Naive thymus-derived CD8-positive, alpha-beta T cell (primary cell): ENCODE measurements around the gene STX2. TPM values are rescaled to one million over a fixed set of nuclear protein-coding genes. Genes with fewer than 3 reads are reported as not detected.
"Not testable (repeated sequence)": the region's sequence is repeated elsewhere in the genome, so short reads cannot be mapped to it uniquely, and the experiment has no call there.

Experiments used
- ATAC-seq, 2 donors: fragments of 150-1000 bp; cut with Tn5 transposase in 1 of 2; sonication (Bioruptor Pico), chemical (Tn5 transposase) in 1 of 2; 1 replicate in 1 of 2; 2 replicates in 1 of 2; pipeline ENCODE4 v1.10.0; 2021; ENCODE audit warnings: mild to moderate bottlenecking in 2 of 2, moderate library complexity in 2 of 2
- POLR2A ChIA-PET: fragments of 350-600 bp; sonication (Branson Sonifier 250); formaldehyde crosslinking; loops from one replicate; lab custom pipeline; 2021; ENCODE audit warnings: antibody characterized with exemption; lab: Charles Lee
- DNase-seq, 10 donors: peaks; one replicate each; pipeline versions ENCODE4 v3.0.0 to v3.0.0-alpha.2; 2020 to 2022
- H3K27ac Mint-ChIP-seq, 10 donors: one replicate each; pipeline ENCODE4 v1.8.0; 2020 to 2022; ENCODE audit warnings: mild to moderate bottlenecking in 10 of 10, mixed read lengths in 10 of 10, moderate library complexity in 4 of 10, inconsistent platforms in 1 of 10
- H3K27me3 Mint-ChIP-seq, 5 donors: one replicate each; pipeline ENCODE4 v1.8.0; 2021 to 2022; ENCODE audit warnings: mixed read lengths in 5 of 5
- H3K36me3 Mint-ChIP-seq, 3 donors: one replicate each; pipeline ENCODE4 v1.8.0; 2020 to 2022; ENCODE audit warnings: mixed read lengths in 3 of 3, mild to moderate bottlenecking in 2 of 3, inconsistent platforms in 1 of 3
- H3K4me1 Mint-ChIP-seq, 4 donors: one replicate each; pipeline ENCODE4 v1.8.0; 2021 to 2022; ENCODE audit warnings: mixed read lengths in 4 of 4
- H3K4me3 Mint-ChIP-seq, 10 donors: one replicate each; pipeline ENCODE4 v1.8.0; 2020 to 2022; ENCODE audit warnings: mild to moderate bottlenecking in 10 of 10, mixed read lengths in 10 of 10, moderate library complexity in 6 of 10, inconsistent platforms in 1 of 10
- H3K9me3 Mint-ChIP-seq, 9 donors: one replicate each; pipeline ENCODE4 v1.8.0; 2020 to 2022; ENCODE audit warnings: mixed read lengths in 9 of 9, mild to moderate bottlenecking in 3 of 9, inconsistent platforms in 1 of 9, moderate library complexity in 1 of 9
- polyA plus RNA-seq, 3 donors: library from polyadenylated mRNA; unstranded; fragments of 300-500 nt; fragmentation: Illumina TruSeq; gene quantifications; one replicate each; pipeline ENCODE4 v1.2.3, GENCODE V29; 2021
- total RNA-seq, 8 experiments: library from RNA in 2 of 8; stranded (reverse) in 2 of 8; gene quantifications; one replicate each; pipeline ENCODE4 v1.2.3 and lab custom pipeline; 2021 to 2026

STX2 gene
- total RNA-seq (10 to 100 TPM; 29.4 to 29.9 TPM), polyA plus RNA-seq (1 to 10 TPM; 6.7 to 9.3 (median 9.2) TPM), total RNA-seq (lab: John Stamatoyannopoulos, UW) (26.1 to 59.1 (median 38.1) reads per million in 6 experiments)

DNA sequence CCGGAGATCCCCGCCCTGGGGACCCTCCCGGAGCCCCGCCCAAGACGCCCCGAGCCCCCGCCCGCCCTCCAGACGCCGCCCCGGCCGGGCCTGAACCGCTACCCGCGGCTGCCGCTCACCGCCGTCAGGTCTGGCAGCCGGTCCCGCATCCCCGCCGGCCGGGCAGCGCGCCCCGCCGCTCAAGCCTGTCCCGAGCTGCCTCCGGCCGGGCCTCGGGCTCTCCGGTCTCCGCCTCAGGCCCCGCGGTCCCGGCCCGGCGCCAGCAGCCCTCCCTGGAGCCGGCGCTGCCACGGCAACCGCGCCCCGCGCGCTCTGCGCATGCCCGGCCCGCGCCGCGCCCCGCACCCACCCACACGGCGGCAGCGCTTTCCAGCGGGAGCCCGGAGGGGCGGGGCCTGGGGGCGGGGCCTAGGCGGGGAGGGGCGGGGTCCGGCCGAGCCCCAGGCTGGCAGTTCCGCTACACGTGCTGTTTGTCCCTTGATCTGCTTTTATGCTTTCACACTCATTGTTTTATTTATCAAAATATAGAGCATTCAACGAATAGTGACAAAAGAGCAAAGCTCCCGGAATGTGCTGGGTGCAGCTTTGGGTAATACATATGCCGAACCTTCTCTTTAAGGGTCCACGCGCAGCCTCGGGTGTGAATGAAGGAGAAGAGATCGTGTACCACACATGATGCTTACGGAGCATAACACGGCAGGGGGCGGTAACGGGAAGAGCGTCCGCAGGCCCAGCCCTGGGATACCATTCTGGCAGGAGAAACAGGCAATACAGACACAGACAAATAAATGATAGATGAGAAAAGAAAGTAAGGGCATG, at the start of gene STX2:
STX2 (minus strand) TSS at position 300 of the 819 bp plus-strand sequence; CDS start at position 149, 151 bp downstream.
- Mint-ChIP-seq H3K27me3 (no peaks in the 10 kb centered on the region), H3K9me3 (no peaks in the 10 kb centered on the region), H3K27ac (peak within 1 kb of the TSS; percentile 17 to 97 (median 94)), H3K36me3 (no peaks in the 10 kb centered on the region), H3K4me3 (peak within 1 kb of the TSS; percentile 76 to 93 (median 87)), H3K4me1 (peaks cover 9 to 43% (median 25%) of the 10 kb centered on the region in 4 donors)
- DNase-seq (peak; percentile 81 to 96 (median 91)), ATAC-seq (peak; percentile 82 to 87)
- POLR2A ChIA-PET = interaction anchor here (0.8 to 2.4 kb wide), 5 partner anchors 11 to 85 kb away, joined by 3 to 16 read pairs (median 5); partner anchors contain the start of gene RAN

DNA sequence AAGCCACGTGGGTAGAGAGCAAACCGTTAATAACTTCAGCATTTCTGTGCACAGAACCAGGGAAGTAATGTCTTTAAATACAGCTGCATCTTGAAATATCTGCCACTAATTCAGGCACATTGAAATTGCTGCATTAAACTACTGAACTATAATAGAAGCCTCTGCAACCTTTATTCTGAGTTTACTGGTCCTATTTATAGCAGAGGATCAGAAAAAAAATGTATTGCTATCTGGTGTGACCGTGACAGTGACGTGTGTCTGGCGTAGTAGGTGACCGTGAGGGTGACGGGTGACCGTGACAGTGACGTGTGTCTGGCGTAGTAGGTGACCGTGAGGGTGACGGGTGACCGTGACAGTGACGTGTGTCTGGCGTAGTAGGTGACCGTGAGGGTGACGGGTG, 48.1 kb upstream of the STX2 start:
- H3K36me3 Mint-ChIP-seq, H3K27ac Mint-ChIP-seq, H3K9me3 Mint-ChIP-seq, H3K27me3 Mint-ChIP-seq, POLR2A ChIA-PET, H3K4me1 Mint-ChIP-seq, DNase-seq, ATAC-seq, H3K4me3 Mint-ChIP-seq: not testable (repeated sequence)

DNA sequence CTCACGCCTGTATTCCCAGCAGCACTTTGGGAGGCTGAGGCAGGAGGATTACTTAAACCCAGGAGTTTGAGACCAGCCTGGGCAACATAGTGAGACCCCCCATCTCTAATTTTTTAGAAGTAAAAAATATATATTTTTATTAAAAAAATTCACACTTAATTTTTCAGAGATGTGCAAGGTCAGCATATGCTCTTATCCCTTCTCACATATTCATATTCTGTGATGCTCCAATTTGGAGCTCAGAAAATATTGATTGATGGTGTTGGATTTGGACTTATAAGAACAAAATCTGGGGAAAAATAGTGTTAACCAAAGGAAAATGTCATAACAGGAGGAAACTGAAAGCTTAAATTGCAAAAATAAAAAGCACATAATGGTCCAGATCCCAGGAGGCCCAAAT, 42.5 kb upstream of the STX2 start:
- Mint-ChIP-seq H3K9me3 (no peaks in the 10 kb centered on the region), H3K4me3 (peak overlapping the region in 1 of 10 donors; percentile 45), H3K27me3 (no peaks in the 10 kb centered on the region), H3K4me1 (peaks cover 10 to 35% (median 30%) of the 10 kb centered on the region in 4 donors), H3K36me3 (peaks cover 0 to 14% (median 2%) of the 10 kb centered on the region in 3 donors), H3K27ac (peak overlapping the region in 2 of 10 donors; percentile 7 to 80)
- POLR2A ChIA-PET = no interaction called here
- ATAC-seq (no peak), DNase-seq (no peak)

DNA sequence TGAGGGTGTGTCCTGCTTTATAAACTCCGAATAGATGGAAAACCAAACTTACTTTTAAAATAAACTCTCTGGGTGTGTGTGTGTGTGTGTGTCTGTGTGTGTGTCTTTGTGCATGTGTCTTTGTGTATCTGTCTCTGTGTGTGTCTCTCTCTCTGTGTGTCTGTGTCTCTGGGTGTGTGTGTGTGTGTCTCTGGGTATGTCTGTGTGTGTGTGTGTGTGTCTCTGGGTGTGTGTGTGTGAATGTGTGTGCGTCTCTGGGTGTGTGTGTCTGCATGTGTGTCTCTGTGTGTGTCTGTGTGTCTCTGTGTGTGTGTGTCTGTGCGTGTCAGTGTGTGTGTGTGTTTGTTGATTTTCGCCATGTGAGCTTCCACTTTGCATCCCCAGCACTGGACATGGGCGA, 42.0 kb upstream of the STX2 start:
- Mint-ChIP-seq H3K9me3 (no peaks in the 10 kb centered on the region), H3K36me3 (peaks cover 0 to 19% (median 2%) of the 10 kb centered on the region in 3 donors), H3K4me1 (peaks cover 10 to 36% (median 33%) of the 10 kb centered on the region in 4 donors), H3K27me3 (no peaks in the 10 kb centered on the region), H3K27ac (peak overlapping the region in 8 of 10 donors; percentile 7 to 89 (median 76)), H3K4me3 (peak overlapping the region in 9 of 10 donors; percentile 4 to 84 (median 74))
- POLR2A ChIA-PET = no interaction called here
- no peak for DNase-seq
- no peak for ATAC-seq

DNA sequence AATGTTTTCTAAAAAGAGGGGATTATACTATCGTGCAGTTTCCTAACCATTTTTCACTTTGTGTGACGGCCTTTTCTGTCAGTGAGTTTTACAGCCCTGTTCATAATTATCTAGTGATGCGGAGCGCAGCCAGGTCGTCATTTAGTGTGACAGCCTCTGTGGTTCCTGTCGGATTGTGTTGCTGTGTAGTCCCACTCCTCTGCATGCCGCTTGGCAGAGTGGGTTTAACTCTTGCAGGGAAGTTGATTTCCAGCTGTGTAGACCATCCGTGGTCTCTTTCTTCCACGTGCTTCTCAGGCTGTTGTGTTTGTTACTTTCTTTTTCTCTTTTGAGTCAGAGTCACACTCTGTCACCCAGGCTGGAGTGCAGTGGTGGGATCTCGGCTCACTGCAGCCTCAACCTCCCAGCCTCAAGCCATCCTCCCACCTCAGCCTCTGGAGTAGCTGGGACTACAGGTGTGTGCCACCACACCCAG, 41.4 kb upstream of the STX2 start:
- Mint-ChIP-seq H3K4me1 (peaks cover 12 to 42% (median 39%) of the 10 kb centered on the region in 4 donors), H3K27me3 (no peaks in the 10 kb centered on the region), H3K4me3 (peak overlapping the region; percentile 45 to 84 (median 78)), H3K36me3 (peaks cover 0 to 25% (median 6%) of the 10 kb centered on the region in 3 donors), H3K27ac (peak overlapping the region; percentile 7 to 89 (median 80)), H3K9me3 (no peaks in the 10 kb centered on the region)
- POLR2A ChIA-PET = no interaction called here
- DNase-seq = no peak
- ATAC-seq = peak; percentile 34 to 35

- H3K4me3 Mint-ChIP-seq = peak overlapping the region; percentile 19 to 84 (median 77)
- ATAC-seq = peak; percentile 3 to 33
- POLR2A ChIA-PET = no interaction called here
- peaks cover 12 to 42% (median 41%) of the 10 kb centered on the region in 4 donors for H3K4me1 Mint-ChIP-seq
- peak overlapping the region in 7 of 10 donors; percentile 53 to 89 (median 84) for H3K27ac Mint-ChIP-seq
- H3K27me3 Mint-ChIP-seq = no peaks in the 10 kb centered on the region
- no peak for DNase-seq
- H3K9me3 Mint-ChIP-seq = no peaks in the 10 kb centered on the region
- H3K36me3 Mint-ChIP-seq = peaks cover 0 to 31% (median 8%) of the 10 kb centered on the region in 3 donors
Observed at GRCh38 chr12:130879781-130880389, 40.8 kb upstream of the STX2 start.

GRCh38 chr12:130879212-130879686, 40.2 kb upstream of the STX2 start:
- peaks cover 15 to 49% (median 47%) of the 10 kb centered on the region in 4 donors for H3K4me1 Mint-ChIP-seq

GRCh38 chr12:130878193-130879185, 39.4 kb upstream of the STX2 start:
- Mint-ChIP-seq H3K9me3 (no peaks in the 10 kb centered on the region), H3K27me3 (no peaks in the 10 kb centered on the region), H3K27ac (peak overlapping the region in 5 of 10 donors; percentile 20 to 84 (median 64)), H3K4me3 (peak overlapping the region in 1 of 10 donors; percentile 73), H3K36me3 (peaks cover 4 to 45% (median 17%) of the 10 kb centered on the region in 3 donors), H3K4me1 (peaks cover 20 to 56% (median 54%) of the 10 kb centered on the region in 4 donors)
- ATAC-seq (peak in 1 of 2 donors; percentile 18), DNase-seq (no peak)
- POLR2A ChIA-PET = no interaction called here

More at GRCh38 chr12:130879212-130879686, 40.2 kb upstream of the STX2 start:
- H3K9me3 Mint-ChIP-seq = no peaks in the 10 kb centered on the region
- H3K27ac Mint-ChIP-seq = peak overlapping the region in 6 of 10 donors; percentile 43 to 84 (median 74)
- peak in 1 of 2 donors; percentile 22 for ATAC-seq
- H3K27me3 Mint-ChIP-seq = no peaks in the 10 kb centered on the region
- H3K4me3 Mint-ChIP-seq = peak overlapping the region in 6 of 10 donors; percentile 39 to 81 (median 54)
- peaks cover 3 to 37% (median 13%) of the 10 kb centered on the region in 3 donors for H3K36me3 Mint-ChIP-seq
- no peak for DNase-seq
- POLR2A ChIA-PET = no interaction called here

DNA sequence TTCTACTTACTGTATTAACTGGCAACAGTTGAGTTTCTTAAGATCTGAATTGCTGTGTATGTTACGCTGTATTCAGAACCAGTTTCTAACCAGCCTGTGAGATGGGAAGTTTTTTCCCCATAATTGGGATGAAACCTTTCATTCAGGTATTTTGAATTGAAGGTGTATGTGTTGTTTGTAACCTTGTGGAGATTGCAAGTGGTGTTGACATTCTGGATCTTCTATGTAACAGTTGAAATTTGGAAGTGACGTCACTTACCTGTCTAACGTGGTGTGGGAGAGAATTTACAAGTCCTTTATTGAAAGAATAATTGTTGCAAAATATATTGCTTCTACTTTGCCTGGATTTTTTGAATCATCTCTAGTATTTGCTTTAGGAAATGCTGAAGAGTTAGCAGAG, 38.3 kb upstream of the STX2 start:
- DNase-seq (no peak), ATAC-seq (no peak)
- H3K27me3 Mint-ChIP-seq = no peaks in the 10 kb centered on the region
- H3K36me3 Mint-ChIP-seq = peaks cover 9 to 56% (median 21%) of the 10 kb centered on the region in 3 donors
- H3K27ac Mint-ChIP-seq = peak overlapping the region in 3 of 10 donors; percentile 1 to 59 (median 48)
- no peak overlapping the region for H3K4me3 Mint-ChIP-seq
- H3K9me3 Mint-ChIP-seq = no peaks in the 10 kb centered on the region
- POLR2A ChIA-PET = no interaction called here
- peaks cover 28 to 66% (median 65%) of the 10 kb centered on the region in 4 donors for H3K4me1 Mint-ChIP-seq

GRCh38 chr12:130876758-130877157, 37.7 kb upstream of the STX2 start:
- POLR2A ChIA-PET = no interaction called here
- H3K36me3 Mint-ChIP-seq = peaks cover 9 to 56% (median 21%) of the 10 kb centered on the region in 3 donors
- no peak for ATAC-seq
- peaks cover 28 to 66% (median 65%) of the 10 kb centered on the region in 4 donors for H3K4me1 Mint-ChIP-seq
- H3K4me3 Mint-ChIP-seq = no peak overlapping the region
- H3K27me3 Mint-ChIP-seq = no peaks in the 10 kb centered on the region
- DNase-seq = no peak
- H3K9me3 Mint-ChIP-seq = no peaks in the 10 kb centered on the region
- H3K27ac Mint-ChIP-seq = peak overlapping the region in 3 of 10 donors; percentile 41 to 81 (median 59)

GRCh38 chr12:130876297-130876696, 37.2 kb upstream of the STX2 start:
- Mint-ChIP-seq H3K9me3 (no peaks in the 10 kb centered on the region), H3K4me3 (no peak overlapping the region), H3K27me3 (no peaks in the 10 kb centered on the region), H3K36me3 (peaks cover 9 to 56% (median 21%) of the 10 kb centered on the region in 3 donors), H3K27ac (peak overlapping the region in 1 of 10 donors; percentile 59), H3K4me1 (peaks cover 28 to 67% (median 66%) of the 10 kb centered on the region in 4 donors)
- no peak for DNase-seq
- POLR2A ChIA-PET = no interaction called here
- ATAC-seq = no peak
